Adrenal gland (tissue), 5 donors: ENCODE results near the gene EIF4E1B.

Source experiments
- CTCF ChIP-seq, 6 experiments: fragments of 450-650 bp in 4 of 6; fragments of 200-600 bp in 2 of 6; sonication (generic) in 1 of 6; IDR thresholded peaks; 1 replicate in 5 of 6; 2 replicates in 1 of 6; pipeline versions ENCODE4 v1.5.1 to v1.8.0; 2016 to 2021; ENCODE audit warnings: antibody characterized with exemption in 6 of 6, mild to moderate bottlenecking in 2 of 6, moderate library complexity in 1 of 6
- POLR2A ChIP-seq, 2 donors: fragments of 450-650 bp; IDR thresholded peaks; one replicate each; pipeline ENCODE4 v1.6.1; 2017; ENCODE audit warnings: antibody characterized with exemption in 2 of 2, mild to moderate bottlenecking in 2 of 2, moderate library complexity in 1 of 2
- donor health status: DM: no; HTN: no; CAD: no.

- no peak for TF ChIP-seq POLR2A (IDR thresholded peaks at IDR 0.05)
- no peak for TF ChIP-seq CTCF (IDR thresholded peaks at IDR 0.05)
Observed at GRCh38 chr5:176682016-176682531, 51.6 kb downstream of the EIF4E1B start.
